ENCODE measurements around the gene UNCX.

- TF ChIP-seq EZH2 (IDR thresholded peaks at IDR 0.05; ENCODE audit: insufficient read depth, poor library complexity, severe bottlenecking), result no peak
- TF ChIP-seq EZH2phosphoT487 (IDR thresholded peaks at IDR 0.05; ENCODE audit: insufficient read depth, low read depth), result no peak
Observed at GRCh38 chr7:1234881-1235500, 2.3 kb downstream of the UNCX start.

Data from GM23248 (cell line).